Mammary epithelial cell (primary cell): Measurements from ENCODE around the gene MEGF6.

Source experiments
- CTCF ChIP-seq, 2 donors: IDR thresholded peaks in 1 of 2; conservative IDR thresholded peaks in 1 of 2; 2 replicates each; pipeline ENCODE4 v1.5.1; 2011 to 2012; ENCODE audit warnings: inconsistent platforms in 2 of 2, low read length in 2 of 2, mild to moderate bottlenecking in 2 of 2, control low read depth in 1 of 2, low read depth in 1 of 2; ENCODE audit not compliant: insufficient read depth in 1 of 2; ENCODE audit errors: extremely low read depth in 1 of 2
- EZH2 ChIP-seq: IDR thresholded peaks from 2 replicates; pipeline ENCODE4 v1.6.1; 2012; ENCODE audit warnings: low read length, inconsistent platforms, borderline replicate concordance

- no peak for TF ChIP-seq CTCF (conservative IDR thresholded peaks at IDR 0.05 in 1 of 2, IDR thresholded peaks at IDR 0.05 in 1 of 2; ENCODE audit: extremely low read depth in 1 of 2, insufficient read depth in 1 of 2, low read depth in 1 of 2, low read length in 2 of 2)
- TF ChIP-seq EZH2, result no peak
Measured at GRCh38 chr1:3566003-3566885, 45.1 kb downstream of the MEGF6 start.
